ENCODE data around the gene SMAP2. TPM values are rescaled to one million over a fixed set of nuclear protein-coding genes. Genes with fewer than 3 reads are reported as not detected.

Gene SMAP2
- total and polyA plus RNA-seq, 10 of the 15 experiments (the other 5 are each of a cell fraction or from before 2014, with no cell fraction given), result 33.4 to 177 (median 105) TPM

GRCh38 chr1:40339420-40340323, 33.9 kb upstream of the SMAP2 start:
- in situ Hi-C loops (cut with MboI), result loop anchor here (5.0 kb wide), 3 partner anchors 63 to 257 kb away; no protein-coding TSS in a partner anchor
- no peak overlapping the region for H3K4me2 ChIP-seq (ENCODE audit: control insufficient read depth, insufficient read depth)

More at GRCh38 chr1:40339420-40340323, 33.9 kb upstream of the SMAP2 start:
- SMC1A ChIA-PET (ENCODE audit: uncharacterized antibody, unreplicated experiment), result interaction anchor here (0.6 to 8.1 kb wide), 46 partner anchors 8 to 1238 kb away, joined by 3 to 182 read pairs (median 6); partner anchors contain the start of genes COL9A2 and ZFP69B
- Histone ChIP-seq H3K4me1 (ENCODE audit: control insufficient read depth, insufficient read depth, low read length) (peaks cover 5% of the 10 kb centered on the region; the same call in 1 of the 2 replicates), H4K20me1 (ENCODE audit: control insufficient read depth, insufficient read depth) (no peaks in the 10 kb centered on the region), H3K27ac (ENCODE audit: control insufficient read depth, insufficient read depth) (no peak overlapping the region), H3K4me3 (no peak overlapping the region), H2AFZ (ENCODE audit: control insufficient read depth, low read depth, low read length) (no peak overlapping the region), H3K27me3 (replicated peaks in 1 of 2; ENCODE audit: control insufficient read depth in 2 of 2, insufficient read depth in 2 of 2, low read length in 1 of 2) (no peaks in the 10 kb centered on the region), H3K9me3 (replicated peaks; ENCODE audit: control insufficient read depth, insufficient read depth, low read length) (peaks cover 3% of the 10 kb centered on the region; the same call in 2 of the 3 replicates), H3K9ac (ENCODE audit: control insufficient read depth, insufficient read depth, low read length) (no peak overlapping the region), H3K36me3 (ENCODE audit: control insufficient read depth in 2 of 2, insufficient read depth in 2 of 2, low read length in 1 of 2) (no peaks in the 10 kb centered on the region), H3K79me2 (ENCODE audit: control insufficient read depth, insufficient read depth, low read length) (no peaks in the 10 kb centered on the region)
- TF ChIP-seq POLR2AphosphoS5 (IDR thresholded peaks at IDR 0.05; ENCODE audit: low read length) (no peak), JUNB (IDR thresholded peaks at IDR 0.05) (no peak), CREM (IDR thresholded peaks at IDR 0.05; ENCODE audit: low read depth) (no peak), FOXK2 (IDR thresholded peaks at IDR 0.05) (no peak), IRF4 (IDR thresholded peaks at IDR 0.05; ENCODE audit: low read depth, low read length) (no peak), POLR2AphosphoS2 (IDR thresholded peaks at IDR 0.05; ENCODE audit: low read depth, low read length) (no peak), NFYA (IDR thresholded peaks at IDR 0.05; ENCODE audit: borderline replicate concordance, low read depth, low read length) (no peak), RFX5 (IDR thresholded peaks at IDR 0.05; ENCODE audit: low read depth, low read length) (no peak), PBX3 (IDR thresholded peaks at IDR 0.05; ENCODE audit: insufficient replicate concordance, low read depth, low read length) (no peak), CBX3 (IDR thresholded peaks at IDR 0.05; ENCODE audit: borderline replicate concordance, low read depth) (no peak), MTA2 (IDR thresholded peaks at IDR 0.05; ENCODE audit: low read depth) (no peak), RBBP5 (conservative IDR thresholded peaks at IDR 0.05) (no peak), MEF2B (IDR thresholded peaks at IDR 0.05; ENCODE audit: partially characterized antibody, poor library complexity, severe bottlenecking) (no peak)
- no peak for DNase-seq (ENCODE audit: low read depth, low spot score)
- RAD21 ChIA-PET (ENCODE audit: unreplicated experiment), result interaction anchor here (0.6 to 6.8 kb wide), 38 partner anchors 9 to 420 kb away, joined by 3 to 151 read pairs (median 5); partner anchors contain the start of genes COL9A2, RLF, SMAP2 and ZFP69B
- FAIRE-seq, result no peak
- POLR2A ChIA-PET, result interaction anchor here (0.6 to 3.7 kb wide), 9 partner anchors 15 to 196 kb away, joined by 3 to 16 read pairs (median 4); partner anchors contain the start of gene SMAP2
- CTCF ChIA-PET, result interaction anchor here (0.6 to 11.6 kb wide), 64 partner anchors 8 to 420 kb away, joined by 3 to 332 read pairs (median 6); partner anchors contain the start of genes COL9A2, TMCO2 and ZMPSTE24
- 55% methylated on average over 6 of the region's 6 CpGs for WGBS (ENCODE audit: insufficient coverage, insufficient replicate concordance, low lambda C conversion rate, missing lambda C conversion rate)
- intact Hi-C loops (cut with micrococcal nuclease; ENCODE audit: unreplicated experiment), result no loop called here
- BruUV-seq (replicated peaks), result no TSS peak
- ATAC-seq, result peak; percentile 20

Measured in GM12878 (cell line).